ENCODE measurements around the gene SPTBN4.

SPTBN4 gene

DNA sequence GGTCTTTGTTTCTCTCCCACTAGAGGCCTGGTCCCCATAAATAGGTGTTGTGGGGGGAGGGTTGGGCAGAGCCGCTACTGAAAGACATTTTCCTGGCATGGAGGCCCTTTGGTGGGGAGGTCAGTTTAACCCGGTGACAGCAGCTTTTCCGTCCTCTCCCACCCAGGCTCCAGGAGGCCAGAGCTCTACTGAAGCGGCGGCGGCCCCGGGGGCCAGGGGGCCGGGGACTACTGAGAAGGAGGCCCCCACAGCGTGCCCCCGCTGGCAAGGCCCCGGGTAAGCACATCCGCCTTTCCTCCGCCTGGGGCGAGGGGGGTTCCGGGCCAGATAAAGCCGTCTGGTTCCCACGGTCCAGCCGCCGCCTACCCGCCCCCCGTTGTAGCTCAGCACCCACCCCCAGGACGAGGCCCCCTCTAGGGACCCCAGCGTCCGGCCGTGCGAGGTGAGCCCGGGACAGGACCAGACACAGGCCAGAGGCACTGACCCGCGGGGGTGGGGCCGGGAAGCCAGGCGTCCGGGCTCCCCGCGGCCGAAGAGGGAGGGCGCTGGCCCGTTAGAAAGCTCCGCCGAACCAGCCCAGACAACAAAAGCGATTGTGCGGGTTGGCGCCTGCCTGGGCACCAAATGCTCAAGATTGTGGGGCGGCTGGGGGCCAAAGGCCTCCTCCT, 133.2 kb downstream of the SPTBN4 start:
- in situ Hi-C loops (cut with HindIII; ENCODE audit: low sequenced_read_pairs) = loop anchor here (5.0 kb wide), 1 partner anchor 37 kb away; no protein-coding TSS in a partner anchor
- DNase-seq (ENCODE audit: low read depth) = no peak
- H3K4me3 ChIP-seq (ENCODE audit: low read depth, low read length) = no peak overlapping the region
- no peak for TF ChIP-seq CTCF (IDR thresholded peaks at IDR 0.05; ENCODE audit: low read depth, low read length, missing control alignments)

GRCh38 chr19:40600570-40601133, 133.9 kb downstream of the SPTBN4 start:
- in situ Hi-C loops (cut with HindIII; ENCODE audit: low sequenced_read_pairs) = no loop called here
- no peak for DNase-seq (ENCODE audit: low read depth)
- H3K4me3 ChIP-seq (ENCODE audit: low read depth, low read length) = peak overlapping the region; percentile 9
- no peak for TF ChIP-seq CTCF (IDR thresholded peaks at IDR 0.05; ENCODE audit: low read depth, low read length, missing control alignments)

- peak; percentile 14 for TF ChIP-seq CTCF (IDR thresholded peaks at IDR 0.05; ENCODE audit: low read depth, low read length, missing control alignments)
- H3K4me3 ChIP-seq (ENCODE audit: low read depth, low read length) = peak within 1 kb of the TSS; percentile 36
- DNase-seq (ENCODE audit: low read depth) = no peak
- in situ Hi-C loops (cut with HindIII; ENCODE audit: low sequenced_read_pairs) = no loop called here
Observed at GRCh38 chr19:40601134-40601974, 134.6 kb downstream of the SPTBN4 start, which contains the start of gene LTBP4. Gene LTBP4, plus strand, starts transcription at chr19:40601369. Its CDS starts 19 bp downstream, at chr19:40601388.

- H3K4me3 ChIP-seq (ENCODE audit: low read depth, low read length) = peak overlapping the region; percentile 41
- no peak for DNase-seq (ENCODE audit: low read depth)
- in situ Hi-C loops (cut with HindIII; ENCODE audit: low sequenced_read_pairs) = no loop called here
- no peak for TF ChIP-seq CTCF (IDR thresholded peaks at IDR 0.05; ENCODE audit: low read depth, low read length, missing control alignments)
Observed at GRCh38 chr19:40603071-40603388, 136.2 kb downstream of the SPTBN4 start.

DNA sequence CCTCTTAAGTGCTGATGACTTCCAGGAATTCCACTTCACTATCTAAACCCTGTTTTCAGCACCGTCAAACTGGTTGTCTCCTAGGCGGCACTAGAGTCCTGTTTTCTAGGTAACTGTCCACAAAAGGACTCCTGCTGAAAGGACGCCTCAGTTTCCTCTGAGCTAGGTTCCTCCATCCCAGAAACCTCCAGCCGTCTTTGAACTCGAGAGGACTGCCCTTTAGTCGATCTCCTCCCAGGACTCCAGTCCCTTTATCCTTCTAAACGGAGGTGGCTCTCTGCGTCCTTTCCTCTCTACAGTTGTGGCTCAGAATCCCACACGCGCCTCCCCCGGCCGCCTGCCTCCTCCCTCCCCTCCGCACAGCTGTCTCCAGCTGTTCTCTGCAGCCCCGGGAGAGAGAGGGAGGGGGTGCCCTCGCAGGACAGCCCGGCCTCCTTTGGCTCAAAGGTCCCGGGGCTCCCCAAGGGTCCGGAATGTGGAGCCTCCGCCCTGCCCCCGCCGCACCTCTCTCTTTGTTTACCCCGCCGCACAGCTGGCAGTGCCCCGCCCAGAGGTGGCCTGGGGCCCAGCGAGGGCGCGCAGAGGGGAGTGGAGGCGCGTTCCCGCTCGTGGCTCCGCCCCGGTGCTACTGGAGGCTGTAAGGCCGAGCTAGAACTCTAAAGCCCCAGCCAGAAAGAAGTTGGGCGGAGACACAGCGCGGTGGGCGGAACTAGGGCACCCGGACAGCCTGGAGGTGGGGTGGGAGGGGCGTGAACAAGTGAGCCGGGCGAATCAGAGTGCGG, 136.8 kb downstream of the SPTBN4 start:
- TF ChIP-seq CTCF (IDR thresholded peaks at IDR 0.05; ENCODE audit: low read depth, low read length, missing control alignments) = peak; percentile 11
- DNase-seq (ENCODE audit: low read depth) = peak; percentile 70
- peak overlapping the region; percentile 41 for H3K4me3 ChIP-seq (ENCODE audit: low read depth, low read length)
- in situ Hi-C loops (cut with HindIII; ENCODE audit: low sequenced_read_pairs) = no loop called here

- in situ Hi-C loops (cut with HindIII; ENCODE audit: low sequenced_read_pairs) = no loop called here
- no peak for DNase-seq (ENCODE audit: low read depth)
- H3K4me3 ChIP-seq (ENCODE audit: low read depth, low read length) = peak overlapping the region; percentile 41
- no peak for TF ChIP-seq CTCF (IDR thresholded peaks at IDR 0.05; ENCODE audit: low read depth, low read length, missing control alignments)
Observed at GRCh38 chr19:40604171-40604646, 137.4 kb downstream of the SPTBN4 start.

Measured in astrocyte of the cerebellum (primary cell).